SK-N-SH (cell line): ENCODE data around the gene HOXB6.

Source experiments
- CHD2 ChIP-seq: fragments of 150-350 bp; IDR thresholded peaks from 2 replicates; pipeline ENCODE4 v1.6.1; 2018; ENCODE audit warnings: low read length; ENCODE audit not compliant: partially characterized antibody
- CTCF ChIP-seq: fragments of 200-600 bp; sonication (generic); IDR thresholded peaks from 2 replicates; pipeline ENCODE4 v1.6.1; 2017; ENCODE audit warnings: antibody characterized with exemption, mild to moderate bottlenecking, moderate library complexity
- EP300 ChIP-seq, 2 experiments: IDR thresholded peaks; 2 replicates each; pipeline versions ENCODE4 v1.4.0 to v1.6.1; 2012; ENCODE audit warnings: borderline replicate concordance in 1 of 2, low read depth in 1 of 2, low read length in 1 of 2
- FOXM1 ChIP-seq: IDR thresholded peaks from 2 replicates; pipeline ENCODE4 v1.4.0; 2012; ENCODE audit warnings: low read depth, mild to moderate bottlenecking
- GABPA ChIP-seq: IDR thresholded peaks from 2 replicates; pipeline ENCODE4 v1.4.0; 2012; ENCODE audit warnings: low read depth, mild to moderate bottlenecking
- GATA2 ChIP-seq: sonication (generic); formaldehyde crosslinking; IDR thresholded peaks from 2 replicates; pipeline ENCODE4 v1.5.0; 2020; ENCODE audit warnings: mild to moderate bottlenecking, missing genetic modification reagents
- MAX ChIP-seq: IDR thresholded peaks from 2 replicates; pipeline ENCODE4 v1.4.0; 2012; ENCODE audit warnings: low read depth
- MEF2A ChIP-seq: IDR thresholded peaks from 2 replicates; pipeline ENCODE4 v1.4.0; 2012; ENCODE audit warnings: low read depth, borderline replicate concordance
- POLR2AphosphoS5 ChIP-seq: IDR thresholded peaks from 2 replicates; pipeline ENCODE4 v1.6.1; 2012; ENCODE audit warnings: low read depth, low read length
- REST ChIP-seq: IDR thresholded peaks from 2 replicates; pipeline ENCODE4 v1.6.1; 2012; ENCODE audit warnings: mild to moderate bottlenecking, low read depth, low read length, moderate library complexity
- RFX5 ChIP-seq: IDR thresholded peaks from 2 replicates; pipeline ENCODE4 v1.6.1; 2012; ENCODE audit warnings: mild to moderate bottlenecking, improper control_type of control experiment, low read length
- SIN3A ChIP-seq: IDR thresholded peaks from 2 replicates; pipeline ENCODE4 v1.6.1; 2012; ENCODE audit warnings: low read depth, mild to moderate bottlenecking, low read length, moderate library complexity, borderline replicate concordance
- TAF1 ChIP-seq: IDR thresholded peaks from 2 replicates; pipeline ENCODE4 v1.6.1; 2012; ENCODE audit warnings: low read depth, mild to moderate bottlenecking, low read length, moderate library complexity, borderline replicate concordance

- TF ChIP-seq FOXM1 (no peak), REST (no peak), CHD2 (no peak), EP300 (IDR thresholded peaks at IDR 0.05; ENCODE audit: borderline replicate concordance in 1 of 2, low read depth in 1 of 2, low read length in 1 of 2) (no peak), CTCF (no peak), GABPA (no peak), GATA2 (CRISPR knock-in tag) (no peak), POLR2AphosphoS5 (no peak), RFX5 (no peak), SIN3A (no peak), MEF2A (no peak), MAX (no peak), TAF1 (no peak)
Observed at GRCh38 chr17:48562934-48563333, 41.9 kb downstream of the HOXB6 start.
